OCI-LY7 (cell line): ENCODE results near the gene CHST9. TPM values are rescaled to one million over a fixed set of nuclear protein-coding genes. Genes with fewer than 3 reads are reported as not detected.
"Not testable (repeated sequence)": the region's sequence is repeated elsewhere in the genome, so short reads cannot be mapped to it uniquely, and the experiment has no call there.

Experiments used
- BruUV-seq: library from RNA; stranded (reverse); fragments of 400-500 nt; replicated peaks from 2 replicates; lab custom pipeline; 2021; lab: Mats Ljungman, UMichigan
- CTCF ChIA-PET: fragments of 300-600 bp; sonication (Branson Sonifier 250); formaldehyde crosslinking; loops from one replicate; lab custom pipeline; 2022; ENCODE audit warnings: antibody characterized with exemption; ENCODE audit not compliant: unreplicated experiment; lab: Charles Lee
- POLR2A ChIA-PET: fragments of 300-600 bp; sonication (Branson Sonifier 250); formaldehyde crosslinking; loops from one replicate; lab custom pipeline; 2022; ENCODE audit warnings: antibody characterized with exemption; lab: Charles Lee
- DNase-seq: peaks from one replicate; pipeline ENCODE4 v3.0.0-alpha.2; 2015; ENCODE audit warnings: low spot score
- H2AFZ ChIP-seq: fragments of 200-600 bp; sonication (generic), shearing (Covaris generic); 2 replicates; pipeline ENCODE4 v1.6.1; 2014; ENCODE audit warnings: mild to moderate bottlenecking, antibody characterized with exemption, low read length, moderate library complexity
- H3K27ac ChIP-seq: fragments of 200-600 bp; sonication (generic); 2 replicates; pipeline ENCODE4 v1.5.1; 2014; ENCODE audit warnings: mixed run types, low read depth, mild to moderate bottlenecking, moderate library complexity, low read length, inconsistent platforms; ENCODE audit not compliant: poor library complexity, severe bottlenecking
- H3K36me3 ChIP-seq: fragments of 200-600 bp; sonication (generic); 2 replicates; pipeline ENCODE4 v1.6.1; 2014; ENCODE audit warnings: mild to moderate bottlenecking, antibody characterized with exemption, low read length, moderate library complexity, mixed read lengths; ENCODE audit not compliant: insufficient read depth
- H3K4me1 ChIP-seq: fragments of 200-600 bp; sonication (generic); 2 replicates; pipeline ENCODE4 v1.5.1; 2014; ENCODE audit warnings: mild to moderate bottlenecking, low read length; ENCODE audit not compliant: insufficient read depth, poor library complexity, severe bottlenecking
- H3K4me2 ChIP-seq: fragments of 200-600 bp; sonication (generic); 2 replicates; pipeline ENCODE4 v1.6.1; 2014; ENCODE audit warnings: mild to moderate bottlenecking, low read length
- H3K4me3 ChIP-seq: fragments of 200-600 bp; sonication (generic); 2 replicates; pipeline ENCODE4 v1.5.1; 2014; ENCODE audit warnings: mild to moderate bottlenecking, low read depth, low read length; ENCODE audit not compliant: poor library complexity, severe bottlenecking
- H3K79me2 ChIP-seq: fragments of 200-600 bp; sonication (generic); 2 replicates; pipeline ENCODE4 v1.6.1; 2016; ENCODE audit warnings: low read depth, mild to moderate bottlenecking, low read length, moderate library complexity, mixed read lengths; ENCODE audit not compliant: insufficient read depth
- H3K9me2 ChIP-seq: fragments of 200-600 bp; sonication (generic); 2 replicates; pipeline ENCODE4 v1.6.1; 2016; ENCODE audit warnings: mild to moderate bottlenecking, low read length, mixed read lengths; ENCODE audit not compliant: insufficient read depth
- H3K9me3 ChIP-seq: fragments of 200-600 bp; sonication (generic); 2 replicates; pipeline ENCODE4 v1.6.1; 2014; ENCODE audit warnings: mild to moderate bottlenecking, mixed run types, low read length, mixed read lengths
- H4K20me1 ChIP-seq: fragments of 200-600 bp; sonication (generic); 2 replicates; pipeline ENCODE4 v1.6.1; 2014; ENCODE audit warnings: mild to moderate bottlenecking, antibody characterized with exemption, low read length, moderate library complexity, mixed read lengths; ENCODE audit not compliant: insufficient read depth
- EZH2phosphoT487 ChIP-seq: fragments of 200-600 bp; sonication (generic); IDR thresholded peaks from 2 replicates; pipeline ENCODE4 v1.6.1; 2018; ENCODE audit warnings: low read depth, borderline replicate concordance, mild to moderate bottlenecking, mixed run types, antibody characterized with exemption, low read length, moderate library complexity, mixed read lengths
- intact Hi-C: fragments of 100-400 bp; cut with micrococcal nuclease; formaldehyde crosslinking; loops from one replicate; pipeline ENCODE4 v1.10.0; 2022; ENCODE audit not compliant: unreplicated experiment
- total RNA-seq, 2 experiments: library from RNA; depleted of rRNA in 1 of 2; stranded (reverse); fragments of >200 nt in 1 of 2; shearing (Covaris generic) in 1 of 2; gene quantifications; 2 replicates each; pipeline ENCODE4 v1.2.3, GENCODE V29; 2014 to 2022
- TF ChIP-seq, protein P1 (sequence below): fragments of 200-600 bp; sonication (generic); conservative IDR thresholded peaks from 2 replicates; pipeline ENCODE4 v1.5.1; 2014; ENCODE audit warnings: mild to moderate bottlenecking, antibody characterized with exemption, low read length, moderate library complexity, mixed read lengths

CHST9 gene
- total RNA-seq, 2 experiments from 2014 or later: not detected

DNA sequence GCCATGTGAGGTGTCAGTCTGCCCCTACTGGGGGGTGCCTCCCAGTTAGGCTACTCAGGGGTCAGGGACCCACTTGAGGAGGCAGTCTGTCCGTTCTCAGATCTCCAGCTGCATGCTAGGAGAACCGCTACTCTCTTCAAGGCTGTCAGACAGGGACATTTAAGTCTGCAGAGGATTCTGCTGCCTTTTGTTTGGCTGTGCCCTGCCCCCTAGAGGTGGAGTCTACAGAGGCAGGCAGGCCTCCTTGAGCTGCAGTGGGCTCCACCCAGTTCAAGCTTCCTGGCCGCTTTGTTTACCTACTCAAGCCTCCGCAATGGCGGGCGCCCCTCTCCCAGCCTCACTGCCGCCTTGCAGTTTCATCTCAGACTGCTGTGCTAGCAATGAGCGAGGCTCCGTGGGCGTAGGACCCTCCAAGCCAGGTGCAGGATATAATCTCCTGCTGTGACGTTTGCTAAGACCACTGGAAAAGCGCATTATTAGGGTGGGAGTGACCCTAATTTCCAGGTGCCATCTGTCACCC lies 21.9 kb downstream of the CHST9 start:
- TF ChIP-seq, protein P1, sequence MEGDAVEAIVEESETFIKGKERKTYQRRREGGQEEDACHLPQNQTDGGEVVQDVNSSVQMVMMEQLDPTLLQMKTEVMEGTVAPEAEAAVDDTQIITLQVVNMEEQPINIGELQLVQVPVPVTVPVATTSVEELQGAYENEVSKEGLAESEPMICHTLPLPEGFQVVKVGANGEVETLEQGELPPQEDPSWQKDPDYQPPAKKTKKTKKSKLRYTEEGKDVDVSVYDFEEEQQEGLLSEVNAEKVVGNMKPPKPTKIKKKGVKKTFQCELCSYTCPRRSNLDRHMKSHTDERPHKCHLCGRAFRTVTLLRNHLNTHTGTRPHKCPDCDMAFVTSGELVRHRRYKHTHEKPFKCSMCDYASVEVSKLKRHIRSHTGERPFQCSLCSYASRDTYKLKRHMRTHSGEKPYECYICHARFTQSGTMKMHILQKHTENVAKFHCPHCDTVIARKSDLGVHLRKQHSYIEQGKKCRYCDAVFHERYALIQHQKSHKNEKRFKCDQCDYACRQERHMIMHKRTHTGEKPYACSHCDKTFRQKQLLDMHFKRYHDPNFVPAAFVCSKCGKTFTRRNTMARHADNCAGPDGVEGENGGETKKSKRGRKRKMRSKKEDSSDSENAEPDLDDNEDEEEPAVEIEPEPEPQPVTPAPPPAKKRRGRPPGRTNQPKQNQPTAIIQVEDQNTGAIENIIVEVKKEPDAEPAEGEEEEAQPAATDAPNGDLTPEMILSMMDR: 0 out of 2 replicates have a peak, but pooled peaks have one; percentile 21
- H3K4me2 ChIP-seq, POLR2A ChIA-PET, H3K4me3 ChIP-seq, H3K4me1 ChIP-seq, H3K36me3 ChIP-seq, CTCF ChIA-PET, H2AFZ ChIP-seq, H3K9me3 ChIP-seq, intact Hi-C loops, H3K9me2 ChIP-seq, BruUV-seq, H3K27ac ChIP-seq, H3K79me2 ChIP-seq, H4K20me1 ChIP-seq: not testable (repeated sequence)
- DNase-seq: peak; percentile 7

DNA sequence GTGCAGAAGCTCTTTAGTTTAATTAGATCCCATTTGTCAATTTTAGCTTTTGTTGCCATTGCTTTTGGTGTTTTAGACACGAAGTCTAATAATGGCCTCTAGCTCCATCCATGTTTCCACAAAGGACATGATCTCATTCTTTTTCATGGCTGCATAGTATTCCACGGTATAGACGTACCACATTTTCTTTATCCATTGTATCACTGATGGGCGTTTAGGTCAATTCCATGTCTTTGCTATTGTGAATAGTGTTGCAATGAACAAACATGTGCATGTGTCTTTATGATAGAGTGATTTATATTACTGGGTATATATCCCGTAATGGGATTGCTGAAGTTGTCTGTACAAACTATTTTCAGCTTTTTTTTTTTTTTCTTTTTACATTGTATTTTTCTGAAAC lies 35.9 kb downstream of the CHST9 start:
- H3K9me3 ChIP-seq, CTCF ChIA-PET, POLR2A ChIA-PET, H3K4me3 ChIP-seq, DNase-seq, BruUV-seq, H3K79me2 ChIP-seq, H3K9me2 ChIP-seq, H3K27ac ChIP-seq, H2AFZ ChIP-seq, H3K36me3 ChIP-seq, H3K4me1 ChIP-seq, H3K4me2 ChIP-seq, H4K20me1 ChIP-seq, intact Hi-C loops: not testable (repeated sequence)

DNA sequence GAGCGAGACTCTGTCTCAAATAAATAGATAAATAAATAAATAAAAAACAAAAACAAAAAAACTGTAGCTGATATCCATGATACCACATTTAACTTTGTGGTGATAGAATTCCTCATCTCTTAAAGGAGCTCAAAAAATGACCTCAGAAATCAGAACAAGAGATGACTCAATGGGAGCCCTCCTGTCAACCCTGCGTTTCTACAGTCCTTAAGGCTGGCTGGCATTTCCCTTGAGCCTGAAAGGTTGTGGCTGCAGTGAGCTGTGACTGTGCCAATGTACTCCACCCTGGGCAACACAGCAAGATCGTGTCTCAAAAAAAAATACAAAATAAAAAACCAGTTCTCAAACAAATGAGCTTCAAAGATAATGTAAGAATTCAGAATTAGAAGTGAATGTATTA lies 40.4 kb downstream of the CHST9 start:
- H3K27ac ChIP-seq: no peak overlapping the region
- H3K4me2 ChIP-seq: no peak overlapping the region
- ChIA-PET CTCF (no interaction called here), POLR2A (interaction anchor here (0.7 to 0.9 kb wide), 2 partner anchors 22 to 251 kb away, joined by 3 to 4 read pairs; no protein-coding TSS in a partner anchor)
- BruUV-seq: no TSS peak
- H3K9me3 ChIP-seq: peaks cover 4% of the 10 kb centered on the region; the same call in 1 of the 2 replicates
- no peaks in the 10 kb centered on the region for H3K79me2 ChIP-seq
- DNase-seq: no peak
- no peak overlapping the region for H3K4me3 ChIP-seq
- H4K20me1 ChIP-seq: no peaks in the 10 kb centered on the region
- no peaks in the 10 kb centered on the region for H3K4me1 ChIP-seq
- no peaks in the 10 kb centered on the region for H3K9me2 ChIP-seq
- H3K36me3 ChIP-seq: no peaks in the 10 kb centered on the region
- TF ChIP-seq, protein P1: no peak
- no peak for TF ChIP-seq EZH2phosphoT487
- intact Hi-C loops: no loop called here
- no peak overlapping the region for H2AFZ ChIP-seq
